CD4-positive, alpha-beta T cell treated with Interleukin-12 subunit alpha and Interleukin-12 subunit beta, for 1 hour (primary cell): ENCODE results near the gene PRKCE.
"Not testable (repeated sequence)": the region's sequence is repeated elsewhere in the genome, so short reads cannot be mapped to it uniquely, and the experiment has no call there.

Experiments
- DNase-seq: peaks from one replicate; pipeline ENCODE4 v3.0.0-alpha.2; 2020

PRKCE gene

DNA sequence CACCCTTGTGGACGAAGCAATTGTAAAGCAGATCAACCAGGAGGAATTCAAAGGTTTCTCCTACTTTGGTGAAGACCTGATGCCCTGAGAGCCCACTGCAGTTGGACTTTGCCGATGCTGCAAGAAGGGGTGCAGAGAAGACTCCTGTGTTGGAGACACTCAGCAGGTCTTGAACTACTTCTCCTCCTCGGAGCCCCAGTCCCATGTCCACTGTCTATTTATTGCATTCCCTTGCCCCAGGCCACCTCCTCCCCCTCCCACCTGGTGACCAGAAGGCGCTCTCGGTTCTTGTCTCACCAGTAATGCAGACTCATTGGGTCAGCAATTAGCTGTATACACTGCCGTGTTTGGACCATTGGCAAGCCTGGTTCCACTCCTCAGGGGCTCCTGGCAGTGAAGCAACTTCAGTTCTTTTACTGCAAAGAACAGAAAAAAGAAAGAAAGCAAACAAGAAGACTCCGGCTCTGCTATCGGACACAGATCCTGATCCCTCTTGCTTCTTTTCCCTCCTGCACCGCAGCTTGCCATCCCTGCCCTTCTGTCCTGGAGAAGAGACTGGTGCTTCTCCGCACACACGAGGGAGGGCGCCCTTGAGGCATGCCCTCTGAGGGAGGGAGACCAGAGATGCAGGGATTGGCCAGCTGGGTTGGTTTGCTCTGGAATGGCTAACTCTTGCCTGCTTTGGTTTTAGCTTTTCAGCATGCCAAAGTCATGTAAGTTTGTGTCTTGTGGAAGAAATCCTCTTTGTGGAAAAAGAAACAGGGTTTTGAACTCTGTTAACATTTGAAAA lies 533.5 kb downstream of the PRKCE start:
- no peak for DNase-seq

GRCh38 chr2:46187112-46187618 lies 535.7 kb downstream of the PRKCE start:
- peak; percentile 15 for DNase-seq

DNA sequence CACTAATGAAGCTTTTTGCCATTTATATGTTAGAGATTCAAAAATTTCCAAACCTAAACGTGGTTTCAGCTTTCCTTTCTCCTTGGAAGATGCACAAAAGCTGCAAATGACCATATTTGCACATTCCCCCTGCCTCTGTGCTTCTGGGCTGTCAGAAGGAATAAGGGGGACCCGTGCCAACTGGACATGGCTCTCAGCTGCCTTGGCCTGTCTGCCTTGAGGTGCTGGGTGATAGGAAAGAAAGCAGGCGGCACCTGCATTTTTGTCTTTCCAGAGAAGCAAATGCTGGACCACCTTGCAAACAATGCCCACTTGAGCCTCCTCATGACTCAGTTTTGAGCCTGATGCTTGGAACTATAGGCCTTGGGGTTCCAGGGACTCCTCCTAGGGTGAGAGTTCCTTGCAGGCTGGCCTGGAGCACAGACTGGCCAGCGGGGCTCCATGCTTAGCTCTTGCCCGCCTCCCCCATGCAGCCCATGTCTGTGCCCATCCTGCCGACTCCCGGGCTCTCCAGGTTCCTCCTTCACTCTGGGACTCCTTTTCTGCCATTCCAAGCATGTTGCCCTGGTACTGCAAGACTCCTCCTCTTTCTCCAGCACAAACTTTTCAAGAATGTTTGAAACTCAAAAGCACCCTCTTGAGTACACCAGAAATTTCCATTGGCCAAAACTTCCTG lies 536.7 kb downstream of the PRKCE start:
- no peak for DNase-seq

DNA sequence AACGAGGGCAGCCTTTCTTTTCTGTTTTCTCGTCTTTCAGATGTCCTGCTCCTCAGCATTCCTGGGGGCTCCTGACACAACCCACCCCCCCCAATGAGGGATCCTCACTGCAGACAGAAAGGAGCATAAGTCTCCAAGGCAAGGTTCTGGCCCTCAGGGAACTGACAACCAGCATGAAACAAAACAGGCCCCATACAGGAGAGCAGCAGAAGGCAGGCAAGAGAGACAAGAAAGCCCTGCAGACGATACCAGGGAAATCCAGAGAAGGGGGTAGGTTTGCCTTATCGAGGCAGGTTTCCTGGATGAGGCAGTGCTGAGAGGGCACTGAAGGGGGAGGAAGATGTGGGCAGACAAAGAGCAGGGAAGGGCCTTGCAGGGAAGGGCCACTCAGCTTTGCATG lies 541.9 kb downstream of the PRKCE start:
- no peak for DNase-seq

DNA sequence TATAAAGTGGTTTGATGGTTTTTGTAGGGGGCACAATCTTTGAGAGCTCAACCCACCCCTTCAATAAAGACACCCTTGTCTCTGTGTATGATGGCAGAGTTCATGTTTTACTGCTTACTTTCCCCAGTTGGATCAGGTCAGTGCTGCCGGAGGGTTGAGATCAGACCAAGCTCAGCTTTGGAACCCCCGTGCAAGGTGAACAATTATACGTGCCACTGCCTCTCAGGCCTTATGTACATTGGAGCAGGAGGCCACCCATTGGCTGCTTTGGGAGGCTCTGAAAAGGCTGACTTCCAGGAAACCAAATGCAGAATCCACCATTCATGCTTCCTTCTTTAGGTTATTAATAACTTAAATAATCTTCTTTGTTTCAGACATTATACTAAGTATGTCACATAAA lies 542.4 kb downstream of the PRKCE start:
- DNase-seq: no peak

- no peak for DNase-seq
These were observed 543.4 kb downstream of the PRKCE start for GRCh38 chr2:46194856-46195255.

- no peak for DNase-seq
These were observed 544.3 kb downstream of the PRKCE start for GRCh38 chr2:46195819-46196218.

GRCh38 chr2:46196871-46197462 lies 545.5 kb downstream of the PRKCE start:
- DNase-seq: no peak

DNA sequence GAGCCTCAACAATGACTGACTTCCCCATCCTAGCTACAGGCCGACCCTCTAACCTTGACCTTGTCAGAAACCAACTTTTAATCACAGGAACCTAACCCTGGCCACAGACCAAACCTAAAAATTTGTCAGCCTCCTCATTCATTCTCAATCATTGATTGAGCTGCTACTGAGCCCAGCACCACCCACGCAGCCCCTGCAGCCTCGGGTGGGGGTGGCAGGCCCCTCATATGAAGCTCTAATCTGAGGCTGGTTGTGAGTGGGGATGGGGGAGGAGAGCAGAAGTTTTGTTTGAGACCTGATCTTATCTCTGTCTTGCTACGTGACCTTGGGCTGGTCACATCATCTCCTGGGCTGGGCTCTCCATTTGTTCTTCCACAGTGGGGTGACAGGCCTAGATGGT lies 546.2 kb downstream of the PRKCE start:
- no peak for DNase-seq

DNA sequence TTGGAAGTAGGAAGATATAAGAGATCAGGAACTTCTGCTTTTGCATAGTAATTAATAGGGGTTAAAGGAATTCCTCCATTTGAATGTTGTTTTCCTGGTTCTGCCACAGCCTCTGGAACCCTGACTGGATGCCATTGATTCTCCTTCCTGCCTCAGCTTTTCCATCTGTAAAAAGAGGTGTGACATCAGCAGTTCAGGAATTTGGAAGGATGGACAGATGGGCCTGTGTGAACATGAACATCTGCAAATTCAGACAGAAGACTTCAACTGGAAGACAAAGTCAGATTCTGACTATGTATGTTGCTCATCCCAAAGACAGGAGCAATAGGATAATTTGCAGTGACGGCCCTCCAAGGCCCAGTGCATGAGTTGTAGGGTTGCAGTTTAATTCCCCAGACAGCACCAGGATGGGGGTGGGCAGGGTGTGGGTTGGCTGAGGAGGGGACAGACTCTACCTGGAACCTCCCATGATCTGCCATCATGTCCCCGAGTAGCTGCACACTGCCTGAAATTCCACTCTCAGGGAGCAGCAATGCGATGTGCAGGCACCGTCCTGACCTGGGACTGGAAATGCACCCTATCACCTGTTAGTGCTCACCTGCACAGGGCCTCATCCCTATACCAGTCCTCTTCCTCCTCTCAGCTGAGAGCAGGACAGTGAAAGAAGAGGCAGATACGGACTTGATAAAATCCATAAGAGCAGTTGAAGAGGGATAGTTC lies 546.8 kb downstream of the PRKCE start:
- no peak for DNase-seq

DNA sequence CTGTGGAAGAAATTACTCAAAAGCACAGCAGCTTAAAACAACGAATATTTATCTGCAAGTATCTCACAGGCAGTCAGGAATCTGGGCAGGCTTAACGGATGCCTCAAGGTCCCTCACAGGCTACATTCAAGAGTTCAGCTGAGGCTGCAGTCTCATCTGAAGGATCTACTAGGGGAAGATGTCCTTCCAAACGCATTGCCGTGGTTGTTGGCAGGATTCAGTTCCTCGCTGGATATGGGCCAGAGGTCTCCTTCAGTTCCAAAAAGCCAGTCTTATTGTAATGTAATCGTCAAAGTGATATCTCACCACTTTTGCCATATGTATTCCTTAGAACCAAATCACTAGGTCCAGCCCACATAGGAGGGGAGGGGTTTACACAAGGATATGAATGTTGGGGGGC lies 547.5 kb downstream of the PRKCE start:
- DNase-seq: no peak

DNA sequence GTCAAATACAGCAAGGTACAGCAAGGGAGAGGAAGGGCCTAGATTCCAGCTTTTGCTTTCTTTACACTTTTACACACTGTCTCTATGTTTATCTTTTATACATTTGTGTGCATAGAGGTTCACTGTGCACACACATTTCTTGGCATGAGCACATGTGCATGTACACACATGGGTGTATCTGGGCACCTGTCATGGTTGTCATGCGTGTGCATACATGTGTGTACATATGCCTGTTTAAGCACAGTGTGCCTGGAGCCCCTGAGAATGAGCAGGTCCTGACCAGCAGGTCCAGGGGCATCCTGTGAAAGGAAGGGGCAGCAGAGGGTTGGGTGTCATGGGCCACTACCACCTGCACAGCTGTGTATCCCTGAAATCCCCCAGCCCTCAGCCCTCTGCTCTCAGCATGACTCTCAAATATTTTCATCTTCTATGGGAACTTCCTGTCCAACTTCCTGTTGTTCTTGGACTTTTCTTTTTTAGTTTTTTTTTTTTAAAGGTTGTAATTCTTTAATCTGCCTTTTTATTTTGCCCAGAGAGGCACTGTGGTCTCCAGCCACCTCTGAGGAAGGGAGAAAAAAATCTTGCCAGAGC lies 548.7 kb downstream of the PRKCE start:
- DNase-seq: no peak

- DNase-seq: no peak
These were observed 549.6 kb downstream of the PRKCE start for GRCh38 chr2:46200861-46201605.

GRCh38 chr2:46202453-46202852 lies 551.0 kb downstream of the PRKCE start:
- no peak for DNase-seq

- DNase-seq: no peak
These were observed 551.5 kb downstream of the PRKCE start for GRCh38 chr2:46202987-46203386.

DNA sequence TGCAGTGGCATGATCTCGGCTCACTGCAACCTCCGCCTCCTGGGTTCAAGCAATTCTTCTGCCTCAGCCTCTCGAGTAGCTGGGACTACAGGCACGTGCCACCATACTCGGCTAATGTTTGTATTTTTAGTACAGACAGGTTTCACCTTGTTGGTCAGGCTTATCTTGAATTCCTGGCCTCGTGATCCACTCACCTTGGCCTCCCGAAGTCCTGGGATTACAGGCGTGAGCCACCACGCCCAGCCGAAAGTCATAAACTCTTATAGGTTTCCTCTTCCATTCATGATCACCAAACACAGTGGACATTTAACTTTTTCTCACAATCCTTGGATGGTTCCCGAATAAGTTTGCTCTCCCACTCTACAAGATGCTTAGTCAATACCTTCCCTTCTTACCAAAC lies 552.2 kb downstream of the PRKCE start:
- DNase-seq: not testable (repeated sequence)

GRCh38 chr2:46207591-46207990 lies 556.1 kb downstream of the PRKCE start:
- no peak for DNase-seq

- DNase-seq: no peak
These were observed 557.3 kb downstream of the PRKCE start for GRCh38 chr2:46208766-46209165.

- no peak for DNase-seq
These were observed 558.6 kb downstream of the PRKCE start for GRCh38 chr2:46210063-46210462.

DNA sequence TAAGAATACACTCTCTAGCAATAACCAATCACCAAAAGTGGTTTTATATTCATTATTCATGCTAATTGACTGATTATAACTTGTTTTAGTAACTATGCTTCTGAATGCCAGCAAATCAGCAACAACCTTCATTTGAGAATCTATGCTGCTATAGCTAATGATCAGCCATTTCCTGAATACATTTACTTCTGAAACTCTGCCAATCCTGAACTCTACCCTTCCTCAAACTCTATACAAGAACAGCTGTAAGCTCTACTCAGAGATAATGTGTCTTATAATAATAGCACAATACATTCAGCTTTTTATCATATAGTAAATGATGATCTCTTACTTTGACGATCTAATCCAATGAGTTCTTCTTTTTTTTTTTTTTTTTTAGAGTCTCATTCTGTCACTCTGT lies 560.0 kb downstream of the PRKCE start:
- no peak for DNase-seq

- no peak for DNase-seq
These were observed 562.4 kb downstream of the PRKCE start for GRCh38 chr2:46213906-46214305.

- DNase-seq: no peak
These were observed 564.7 kb downstream of the PRKCE start for GRCh38 chr2:46216213-46216612.
